DOHH2 (cell line): Measurements from ENCODE around the gene HINFP.
"Not testable (repeated sequence)": the region's sequence is repeated elsewhere in the genome, so short reads cannot be mapped to it uniquely, and the experiment has no call there.

Experiments used
- H3F3A ChIP-seq: fragments of 200-600 bp; sonication (generic), shearing (Covaris generic); 2 replicates; pipeline ENCODE4 v1.6.0; 2016; ENCODE audit warnings: antibody characterized with exemption, mild to moderate bottlenecking; ENCODE audit not compliant: control insufficient read depth, insufficient read depth
- H3K27ac ChIP-seq: fragments of 200-600 bp; sonication (generic); 2 replicates; pipeline ENCODE4 v1.5.1; 2014; ENCODE audit warnings: low read depth, mild to moderate bottlenecking, low read length, moderate library complexity
- H3K27me3 ChIP-seq: fragments of 200-600 bp; sonication (generic); 2 replicates; pipeline ENCODE4 v1.6.1; 2014; ENCODE audit warnings: mild to moderate bottlenecking, low read length, mixed read lengths; ENCODE audit not compliant: control insufficient read depth
- H3K36me3 ChIP-seq: fragments of 200-600 bp; sonication (generic); 2 replicates; pipeline ENCODE4 v1.6.1; 2014; ENCODE audit warnings: mild to moderate bottlenecking, low read length, moderate library complexity, mixed read lengths; ENCODE audit not compliant: control insufficient read depth
- H3K4me1 ChIP-seq: fragments of 200-600 bp; sonication (generic); 2 replicates; pipeline ENCODE4 v1.6.1; 2014; ENCODE audit warnings: mild to moderate bottlenecking, low read length, mixed read lengths; ENCODE audit not compliant: control insufficient read depth
- H3K4me2 ChIP-seq: fragments of 200-600 bp; sonication (generic); 2 replicates; pipeline ENCODE4 v1.6.0; 2014; ENCODE audit warnings: mild to moderate bottlenecking, low read length, moderate library complexity
- H3K4me3 ChIP-seq: fragments of 200-600 bp; sonication (generic); 2 replicates; pipeline ENCODE4 v1.5.1; 2014; ENCODE audit warnings: mild to moderate bottlenecking, low read length, mixed read lengths
- H3K79me2 ChIP-seq: fragments of 200-600 bp; sonication (generic); 2 replicates; pipeline ENCODE4 v1.6.1; 2014; ENCODE audit warnings: mild to moderate bottlenecking, low read length, mixed read lengths; ENCODE audit not compliant: control insufficient read depth
- H3K9me2 ChIP-seq: fragments of 200-600 bp; sonication (generic); replicated peaks from 2 replicates; pipeline ENCODE4 v1.6.1; 2014; ENCODE audit warnings: mild to moderate bottlenecking, low read length, mixed read lengths; ENCODE audit not compliant: control insufficient read depth
- H3K9me3 ChIP-seq: fragments of 200-600 bp; sonication (generic); 2 replicates; pipeline ENCODE4 v1.6.1; 2014; ENCODE audit warnings: antibody characterized with exemption, low read length, mixed read lengths; ENCODE audit not compliant: control insufficient read depth, insufficient read depth
- H4K20me1 ChIP-seq: fragments of 200-600 bp; sonication (generic); 2 replicates; pipeline ENCODE4 v1.6.0; 2014; ENCODE audit warnings: low read depth, mild to moderate bottlenecking, antibody characterized with exemption, low read length, moderate library complexity; ENCODE audit not compliant: control insufficient read depth, insufficient read depth
- EZH2phosphoT487 ChIP-seq: fragments of 200-600 bp; sonication (generic); IDR thresholded peaks from 2 replicates; pipeline ENCODE4 v1.6.1; 2017; ENCODE audit warnings: borderline replicate concordance, mild to moderate bottlenecking, antibody characterized with exemption, low read length, moderate library complexity, mixed read lengths
- TF ChIP-seq, protein P1 (sequence below): fragments of 200-600 bp; sonication (generic); IDR thresholded peaks from one replicate; pipeline ENCODE4 v1.5.1; 2014; ENCODE audit warnings: antibody characterized with exemption, mild to moderate bottlenecking, low read depth, low read length; ENCODE audit not compliant: poor library complexity, severe bottlenecking

The HINFP gene

DNA sequence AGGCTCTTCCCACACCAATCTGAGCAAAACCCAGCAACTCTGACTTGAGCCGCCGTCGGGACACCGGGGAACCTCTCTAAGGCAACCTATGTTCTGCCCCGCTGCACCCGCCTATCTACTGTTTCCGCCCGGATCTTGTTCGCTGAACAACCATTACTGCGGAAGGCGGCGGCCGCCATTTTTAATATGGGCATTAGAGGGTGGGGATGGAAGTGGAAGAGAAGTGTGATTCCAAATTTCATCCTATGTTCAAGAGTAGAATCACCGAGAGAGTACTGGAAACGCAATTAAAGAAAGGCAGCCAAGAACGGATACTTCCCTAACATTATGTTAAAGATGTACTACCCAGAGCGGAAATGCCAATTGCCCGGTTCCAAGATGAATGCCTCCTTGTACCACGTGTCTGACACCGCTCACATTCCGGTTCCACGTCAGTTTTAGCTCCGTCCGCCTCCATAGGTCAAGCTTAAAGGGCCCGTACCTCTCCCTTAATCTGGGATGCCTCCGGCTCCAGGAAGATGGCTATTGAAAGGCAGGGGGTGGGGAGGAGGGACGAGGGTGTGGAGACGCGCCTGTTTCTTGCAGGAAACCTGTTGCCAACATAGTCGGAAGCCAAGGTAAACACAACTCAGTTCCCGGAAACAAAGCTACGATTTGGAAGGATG is 19.5 kb upstream of the HINFP start, which contains the start of gene DPAGT1:
Gene DPAGT1 (minus strand): TSS at position 95 of the 665 bp plus-strand sequence. CDS start 198 bp downstream, outside the sequence.
- Histone ChIP-seq H3F3A (peaks cover 20% of the 10 kb centered on the region), H4K20me1 (no peaks in the 10 kb centered on the region), H3K36me3 (peaks cover 25% of the 10 kb centered on the region), H3K27ac (peak within 1 kb of the TSS; percentile 75), H3K4me3 (peak within 1 kb of the TSS; percentile 83), H3K27me3 (no peaks in the 10 kb centered on the region), H3K9me3 (no peaks in the 10 kb centered on the region), H3K4me1 (peaks cover 72% of the 10 kb centered on the region), H3K9me2 (no peaks in the 10 kb centered on the region), H3K79me2 (peaks cover 50% of the 10 kb centered on the region), H3K4me2 (peak within 1 kb of the TSS; percentile 94)
- TF ChIP-seq, protein P1, sequence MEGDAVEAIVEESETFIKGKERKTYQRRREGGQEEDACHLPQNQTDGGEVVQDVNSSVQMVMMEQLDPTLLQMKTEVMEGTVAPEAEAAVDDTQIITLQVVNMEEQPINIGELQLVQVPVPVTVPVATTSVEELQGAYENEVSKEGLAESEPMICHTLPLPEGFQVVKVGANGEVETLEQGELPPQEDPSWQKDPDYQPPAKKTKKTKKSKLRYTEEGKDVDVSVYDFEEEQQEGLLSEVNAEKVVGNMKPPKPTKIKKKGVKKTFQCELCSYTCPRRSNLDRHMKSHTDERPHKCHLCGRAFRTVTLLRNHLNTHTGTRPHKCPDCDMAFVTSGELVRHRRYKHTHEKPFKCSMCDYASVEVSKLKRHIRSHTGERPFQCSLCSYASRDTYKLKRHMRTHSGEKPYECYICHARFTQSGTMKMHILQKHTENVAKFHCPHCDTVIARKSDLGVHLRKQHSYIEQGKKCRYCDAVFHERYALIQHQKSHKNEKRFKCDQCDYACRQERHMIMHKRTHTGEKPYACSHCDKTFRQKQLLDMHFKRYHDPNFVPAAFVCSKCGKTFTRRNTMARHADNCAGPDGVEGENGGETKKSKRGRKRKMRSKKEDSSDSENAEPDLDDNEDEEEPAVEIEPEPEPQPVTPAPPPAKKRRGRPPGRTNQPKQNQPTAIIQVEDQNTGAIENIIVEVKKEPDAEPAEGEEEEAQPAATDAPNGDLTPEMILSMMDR, result no peak
- no peak for TF ChIP-seq EZH2phosphoT487

DNA sequence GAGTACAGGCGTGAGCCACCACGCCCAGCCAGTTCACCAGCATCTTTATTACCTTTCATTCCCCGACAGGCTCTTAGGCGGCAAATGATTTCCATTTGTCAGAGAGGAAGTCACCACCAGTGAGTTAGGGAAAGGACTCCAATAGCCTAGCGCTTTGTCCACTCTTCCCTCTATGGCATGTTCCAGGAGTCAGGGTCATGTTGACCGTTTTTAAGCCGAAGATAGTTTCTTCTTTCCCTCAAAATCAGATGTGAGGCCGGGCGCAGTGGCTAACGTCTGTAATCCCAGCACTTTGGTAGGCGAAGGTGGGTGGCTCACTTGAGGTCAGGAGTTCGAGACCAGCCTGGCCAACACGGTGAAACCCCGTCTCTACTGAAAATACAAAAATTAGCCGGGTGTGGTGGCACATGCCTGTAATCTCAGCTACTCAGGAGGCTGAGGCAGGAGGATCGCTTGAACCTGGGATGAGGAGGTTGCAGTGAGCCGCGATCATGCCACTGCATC is 18.2 kb upstream of the HINFP start:
- not testable (repeated sequence) for H3K9me3 ChIP-seq, H3K27me3 ChIP-seq, H3K9me2 ChIP-seq, H4K20me1 ChIP-seq
- Histone ChIP-seq H3K4me1 (peaks cover 61% of the 10 kb centered on the region), H3K79me2 (peaks cover 49% of the 10 kb centered on the region), H3K4me2 (peak overlapping the region; percentile 94), H3F3A (peaks cover 20% of the 10 kb centered on the region), H3K27ac (peak overlapping the region; percentile 75; the same call in 1 of the 2 replicates), H3K4me3 (peak overlapping the region; percentile 83), H3K36me3 (peaks cover 18% of the 10 kb centered on the region)

DNA sequence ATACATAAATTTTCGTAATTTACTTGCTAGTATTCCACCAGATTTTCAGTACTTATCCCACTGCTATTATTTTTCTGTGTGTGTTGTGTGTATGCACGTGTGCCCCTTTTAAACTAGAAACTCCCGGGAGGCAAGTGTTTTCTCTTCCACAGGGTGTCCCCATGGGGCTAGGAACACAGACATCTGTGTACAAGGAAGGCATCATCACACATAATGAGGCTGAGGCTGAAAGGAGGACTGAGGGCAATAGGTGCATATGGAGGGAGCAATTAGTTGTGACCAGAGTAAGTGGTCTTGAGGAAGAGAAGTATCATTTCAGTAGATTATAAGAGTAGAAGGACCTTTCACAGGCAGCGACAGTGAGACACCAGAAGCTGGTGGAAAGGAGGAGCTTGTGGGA is 17.6 kb upstream of the HINFP start:
- Histone ChIP-seq H3F3A (peaks cover 16% of the 10 kb centered on the region), H3K4me3 (no peak overlapping the region), H3K36me3 (peaks cover 13% of the 10 kb centered on the region), H3K9me3 (no peaks in the 10 kb centered on the region), H3K27ac (no peak overlapping the region), H4K20me1 (no peaks in the 10 kb centered on the region), H3K4me2 (peak overlapping the region; percentile 94), H3K9me2 (no peaks in the 10 kb centered on the region), H3K27me3 (no peaks in the 10 kb centered on the region), H3K4me1 (peaks cover 61% of the 10 kb centered on the region), H3K79me2 (peaks cover 49% of the 10 kb centered on the region)
- TF ChIP-seq, protein P1, result peak; percentile 39
- no peak for TF ChIP-seq EZH2phosphoT487
